ENCODE results near the gene TTC16. TPM values are rescaled to one million over a fixed set of nuclear protein-coding genes. Genes with fewer than 3 reads are reported as not detected.

TTC16 gene
- polyA plus RNA-seq, 1 donor from 2014 or later: 0.11 TPM

GRCh38 chr9:127735530-127736185 is 19.8 kb downstream of the TTC16 start:
- peak overlapping the region; percentile 90 for H3K4me3 ChIP-seq (ENCODE audit: low read length)

DNA sequence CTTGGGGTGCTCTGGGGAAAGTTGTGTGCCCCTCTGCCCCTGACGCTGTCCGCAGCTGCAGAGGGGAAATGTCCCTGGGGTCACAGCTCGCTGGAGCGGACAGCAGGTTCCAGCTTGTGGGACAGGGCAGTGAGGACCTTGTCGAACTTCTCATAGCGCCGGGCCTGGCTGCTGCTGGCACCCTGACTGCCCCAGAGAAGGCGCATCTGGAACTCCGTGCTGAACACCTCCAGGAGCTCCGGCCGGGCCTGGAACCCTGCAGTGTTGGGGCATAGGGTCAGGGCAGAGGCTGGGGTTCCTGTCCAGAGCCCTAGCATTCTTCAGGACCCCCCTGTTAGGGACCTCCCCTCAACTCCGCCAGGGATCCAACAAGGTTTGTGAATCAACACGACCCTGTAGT is 22.8 kb downstream of the TTC16 start:
- Histone ChIP-seq H2AFZ (ENCODE audit: low read depth, low read length) (no peak overlapping the region), H3K9me2 (ENCODE audit: insufficient read depth, low read length) (no peaks in the 10 kb centered on the region), H3K27me3 (ENCODE audit: insufficient read depth, low read depth, low read length) (no peaks in the 10 kb centered on the region), H3K36me3 (ENCODE audit: insufficient read depth, low read length) (no peaks in the 10 kb centered on the region), H3K9me3 (ENCODE audit: low read length) (no peaks in the 10 kb centered on the region), H3K27ac (ENCODE audit: low read length) (no peak overlapping the region), H3K9ac (ENCODE audit: low read length) (no peak overlapping the region), H3K4me2 (ENCODE audit: low read length) (no peak overlapping the region), H3K4me3 (ENCODE audit: low read length) (no peak overlapping the region), H4K20me1 (ENCODE audit: insufficient read depth) (no peaks in the 10 kb centered on the region), H3F3A (ENCODE audit: insufficient read depth, low read length, poor library complexity, severe bottlenecking) (no peaks in the 10 kb centered on the region), H3K79me2 (replicated peaks; ENCODE audit: insufficient read depth, low read length) (peaks cover 3% of the 10 kb centered on the region)
- TF ChIP-seq, protein P1, sequence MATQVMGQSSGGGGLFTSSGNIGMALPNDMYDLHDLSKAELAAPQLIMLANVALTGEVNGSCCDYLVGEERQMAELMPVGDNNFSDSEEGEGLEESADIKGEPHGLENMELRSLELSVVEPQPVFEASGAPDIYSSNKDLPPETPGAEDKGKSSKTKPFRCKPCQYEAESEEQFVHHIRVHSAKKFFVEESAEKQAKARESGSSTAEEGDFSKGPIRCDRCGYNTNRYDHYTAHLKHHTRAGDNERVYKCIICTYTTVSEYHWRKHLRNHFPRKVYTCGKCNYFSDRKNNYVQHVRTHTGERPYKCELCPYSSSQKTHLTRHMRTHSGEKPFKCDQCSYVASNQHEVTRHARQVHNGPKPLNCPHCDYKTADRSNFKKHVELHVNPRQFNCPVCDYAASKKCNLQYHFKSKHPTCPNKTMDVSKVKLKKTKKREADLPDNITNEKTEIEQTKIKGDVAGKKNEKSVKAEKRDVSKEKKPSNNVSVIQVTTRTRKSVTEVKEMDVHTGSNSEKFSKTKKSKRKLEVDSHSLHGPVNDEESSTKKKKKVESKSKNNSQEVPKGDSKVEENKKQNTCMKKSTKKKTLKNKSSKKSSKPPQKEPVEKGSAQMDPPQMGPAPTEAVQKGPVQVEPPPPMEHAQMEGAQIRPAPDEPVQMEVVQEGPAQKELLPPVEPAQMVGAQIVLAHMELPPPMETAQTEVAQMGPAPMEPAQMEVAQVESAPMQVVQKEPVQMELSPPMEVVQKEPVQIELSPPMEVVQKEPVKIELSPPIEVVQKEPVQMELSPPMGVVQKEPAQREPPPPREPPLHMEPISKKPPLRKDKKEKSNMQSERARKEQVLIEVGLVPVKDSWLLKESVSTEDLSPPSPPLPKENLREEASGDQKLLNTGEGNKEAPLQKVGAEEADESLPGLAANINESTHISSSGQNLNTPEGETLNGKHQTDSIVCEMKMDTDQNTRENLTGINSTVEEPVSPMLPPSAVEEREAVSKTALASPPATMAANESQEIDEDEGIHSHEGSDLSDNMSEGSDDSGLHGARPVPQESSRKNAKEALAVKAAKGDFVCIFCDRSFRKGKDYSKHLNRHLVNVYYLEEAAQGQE (IDR thresholded peaks at IDR 0.05; ENCODE audit: borderline replicate concordance): no peak
- TF ChIP-seq MXI1 (conservative IDR thresholded peaks at IDR 0.05; ENCODE audit: poor library complexity, severe bottlenecking) (no peak), TAF1 (IDR thresholded peaks at IDR 0.05; ENCODE audit: low read depth) (no peak), EZH2 (IDR thresholded peaks at IDR 0.05; ENCODE audit: borderline replicate concordance, insufficient read depth, low read length, poor library complexity, severe bottlenecking) (no peak), POLR2AphosphoS5 (IDR thresholded peaks at IDR 0.05) (no peak), SMC3 (conservative IDR thresholded peaks at IDR 0.05; ENCODE audit: poor library complexity) (no peak)
- TF ChIP-seq, protein P2, sequence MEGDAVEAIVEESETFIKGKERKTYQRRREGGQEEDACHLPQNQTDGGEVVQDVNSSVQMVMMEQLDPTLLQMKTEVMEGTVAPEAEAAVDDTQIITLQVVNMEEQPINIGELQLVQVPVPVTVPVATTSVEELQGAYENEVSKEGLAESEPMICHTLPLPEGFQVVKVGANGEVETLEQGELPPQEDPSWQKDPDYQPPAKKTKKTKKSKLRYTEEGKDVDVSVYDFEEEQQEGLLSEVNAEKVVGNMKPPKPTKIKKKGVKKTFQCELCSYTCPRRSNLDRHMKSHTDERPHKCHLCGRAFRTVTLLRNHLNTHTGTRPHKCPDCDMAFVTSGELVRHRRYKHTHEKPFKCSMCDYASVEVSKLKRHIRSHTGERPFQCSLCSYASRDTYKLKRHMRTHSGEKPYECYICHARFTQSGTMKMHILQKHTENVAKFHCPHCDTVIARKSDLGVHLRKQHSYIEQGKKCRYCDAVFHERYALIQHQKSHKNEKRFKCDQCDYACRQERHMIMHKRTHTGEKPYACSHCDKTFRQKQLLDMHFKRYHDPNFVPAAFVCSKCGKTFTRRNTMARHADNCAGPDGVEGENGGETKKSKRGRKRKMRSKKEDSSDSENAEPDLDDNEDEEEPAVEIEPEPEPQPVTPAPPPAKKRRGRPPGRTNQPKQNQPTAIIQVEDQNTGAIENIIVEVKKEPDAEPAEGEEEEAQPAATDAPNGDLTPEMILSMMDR (IDR thresholded peaks at IDR 0.05; ENCODE audit: poor library complexity, severe bottlenecking): no peak

More at GRCh38 chr9:127735530-127736185, 19.8 kb downstream of the TTC16 start:
- Histone ChIP-seq H3K79me2 (replicated peaks; ENCODE audit: insufficient read depth, low read length) (peaks cover 3% of the 10 kb centered on the region), H3K9ac (ENCODE audit: low read length) (peak overlapping the region; percentile 71), H4K20me1 (ENCODE audit: insufficient read depth) (no peaks in the 10 kb centered on the region), H3K9me2 (ENCODE audit: insufficient read depth, low read length) (no peaks in the 10 kb centered on the region), H3K9me3 (ENCODE audit: low read length) (no peaks in the 10 kb centered on the region), H3K36me3 (ENCODE audit: insufficient read depth, low read length) (no peaks in the 10 kb centered on the region), H3F3A (ENCODE audit: insufficient read depth, low read length, poor library complexity, severe bottlenecking) (no peaks in the 10 kb centered on the region), H3K27ac (ENCODE audit: low read length) (peak overlapping the region; percentile 97), H3K4me2 (ENCODE audit: low read length) (peak overlapping the region; percentile 89), H2AFZ (ENCODE audit: low read depth, low read length) (no peak overlapping the region), H3K27me3 (ENCODE audit: insufficient read depth, low read depth, low read length) (no peaks in the 10 kb centered on the region)
- no peak for TF ChIP-seq TAF1 (IDR thresholded peaks at IDR 0.05; ENCODE audit: low read depth)
- TF ChIP-seq, protein P1 (IDR thresholded peaks at IDR 0.05; ENCODE audit: borderline replicate concordance): peak; percentile 76

All from neural cell (in vitro differentiated cells).